GM19372 (cell line): ENCODE results near the gene ASB17.
A peak's percentile ranks its signal among the peaks of the same experiment; 100 is the strongest.
"Not testable (repeated sequence)": the region's sequence is repeated elsewhere in the genome, so short reads cannot be mapped to it uniquely, and the experiment has no call there.

ENCODE experiments used
- ATAC-seq: cut with Tn5 transposase; IDR thresholded peaks from one replicate; pipeline ENCODE4 v1.9.1; 2021; ENCODE audit warnings: mild to moderate bottlenecking, low read depth, moderate library complexity; ENCODE audit not compliant: unreplicated experiment

The ASB17 gene, protein sequence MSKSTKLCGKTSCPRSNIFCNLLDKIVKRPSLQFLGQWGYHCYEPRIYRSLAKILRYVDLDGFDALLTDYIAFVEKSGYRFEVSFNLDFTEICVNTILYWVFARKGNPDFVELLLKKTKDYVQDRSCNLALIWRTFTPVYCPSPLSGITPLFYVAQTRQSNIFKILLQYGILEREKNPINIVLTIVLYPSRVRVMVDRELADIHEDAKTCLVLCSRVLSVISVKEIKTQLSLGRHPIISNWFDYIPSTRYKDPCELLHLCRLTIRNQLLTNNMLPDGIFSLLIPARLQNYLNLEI

DNA sequence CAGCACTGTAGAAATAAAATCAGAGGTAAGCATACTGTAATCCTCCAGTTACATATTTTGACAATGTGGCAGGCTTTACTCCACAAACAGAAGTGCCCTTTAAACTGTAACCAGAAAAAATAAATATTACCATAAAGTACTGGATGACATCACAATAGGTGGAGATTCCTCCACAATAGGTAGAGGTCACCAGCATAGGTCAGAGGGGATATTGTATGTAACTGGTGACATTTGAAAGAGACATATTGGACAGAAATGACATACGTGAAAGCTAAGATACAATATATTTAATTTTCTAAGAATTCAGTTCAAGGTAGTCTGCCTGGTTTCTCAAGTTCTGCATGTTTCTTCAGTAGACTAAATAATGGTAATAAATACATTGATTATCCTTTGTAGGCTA is at the start of gene ASB17:
Gene ASB17 (minus strand): TSS at position 101 of the 400 bp plus-strand sequence. CDS start 113 bp downstream, outside the sequence.
- no peak for ATAC-seq

DNA sequence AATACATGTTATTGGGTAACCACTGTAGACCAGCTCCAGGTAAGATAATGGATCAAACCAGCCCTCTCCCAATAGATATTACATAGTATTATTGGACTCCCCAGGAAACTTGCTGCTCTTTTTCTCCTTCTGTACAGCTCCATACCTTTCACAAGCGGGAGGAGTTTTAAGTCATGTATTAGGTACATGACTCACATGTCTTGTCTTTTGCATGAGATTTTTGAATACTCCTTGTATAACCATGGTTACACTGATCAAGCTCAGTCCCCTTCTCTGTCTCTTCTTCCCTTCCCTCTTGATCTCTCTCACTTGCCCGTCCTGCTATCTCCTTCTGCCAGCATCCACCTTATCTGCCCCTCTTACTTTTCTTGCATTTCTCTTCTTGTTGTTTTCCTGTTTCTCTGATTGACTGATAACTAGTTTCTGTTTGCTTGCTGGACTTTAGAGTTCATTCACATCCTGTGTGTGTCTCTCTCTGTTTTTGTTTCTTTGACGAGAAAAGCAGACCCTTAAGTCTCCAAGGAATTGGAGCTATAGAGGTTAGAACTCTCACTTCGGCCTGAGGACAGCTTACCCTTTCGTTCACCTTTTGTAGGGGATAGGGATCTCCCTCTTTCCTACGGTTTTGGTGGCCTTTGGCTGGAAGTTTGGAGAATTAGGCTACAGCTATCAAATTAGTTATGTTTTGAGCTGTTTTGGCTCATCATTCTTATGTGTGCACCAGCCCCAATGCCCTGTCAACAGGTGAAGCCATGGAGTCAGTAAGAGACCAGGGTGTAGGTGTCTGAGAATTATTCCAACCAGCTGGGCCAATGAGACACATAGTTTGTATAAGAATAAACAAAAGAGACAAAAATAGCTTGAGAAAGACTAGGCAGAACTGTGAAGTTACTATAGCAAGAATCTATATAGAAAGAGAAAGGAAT is 49.0 kb upstream of the ASB17 start:
- ATAC-seq = peak; percentile 37

DNA sequence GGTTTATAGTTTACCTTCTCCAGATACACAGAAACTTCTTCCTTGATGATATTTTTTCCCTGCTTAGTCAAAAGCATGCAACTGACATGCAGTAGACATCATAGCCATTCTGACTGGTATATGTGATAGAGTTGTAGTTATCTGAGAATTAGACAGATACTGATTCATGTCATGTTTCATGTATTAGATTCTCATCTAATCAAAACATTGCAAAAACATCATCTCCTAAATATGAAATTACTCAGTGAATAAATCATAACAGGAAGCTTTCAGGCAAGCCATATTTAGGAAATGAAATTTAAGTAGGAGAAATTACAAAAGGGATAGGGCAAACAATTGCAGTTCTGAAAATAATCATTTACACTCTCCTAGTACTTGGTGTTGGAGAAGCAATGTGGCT is 38.4 kb upstream of the ASB17 start:
- ATAC-seq = no peak

DNA sequence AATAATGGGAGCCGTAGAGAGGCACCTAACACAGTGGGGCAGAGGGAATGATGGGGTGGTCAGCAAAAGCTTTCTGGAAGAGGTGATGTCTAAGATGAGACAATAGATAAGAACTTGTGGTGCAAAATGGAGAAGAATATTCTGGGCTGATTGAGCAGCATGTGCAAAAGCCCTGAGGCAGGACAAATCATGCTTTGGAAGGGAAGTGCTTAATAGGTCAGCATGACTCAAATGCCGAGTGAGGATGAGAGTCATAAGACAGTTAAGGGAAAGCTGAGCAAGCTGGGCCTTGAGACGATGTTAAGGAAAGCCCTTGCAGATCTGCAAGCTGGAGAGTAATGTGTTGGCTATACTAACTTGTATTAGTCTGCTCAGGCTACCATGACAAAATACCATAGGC is 37.3 kb upstream of the ASB17 start:
- ATAC-seq = no peak

DNA sequence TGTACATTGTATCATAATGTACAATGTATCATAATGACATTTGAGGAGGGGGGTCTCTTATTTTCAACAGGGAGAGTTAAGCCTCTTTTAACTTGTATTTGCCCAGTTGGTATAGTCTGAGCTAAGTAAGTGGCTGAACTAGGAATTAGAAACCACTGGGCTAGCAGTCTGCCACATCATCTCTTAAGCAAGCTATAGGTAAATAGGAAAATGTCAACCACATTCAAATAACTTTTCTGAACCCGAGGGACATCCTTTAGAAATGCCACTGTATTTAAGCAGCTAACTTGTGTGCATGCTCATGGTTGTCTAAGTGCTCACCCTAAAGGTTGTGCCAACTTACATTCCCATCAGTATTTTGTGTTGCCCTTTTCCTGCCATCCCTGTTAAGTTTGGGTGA is 35.5 kb upstream of the ASB17 start:
- no peak for ATAC-seq

DNA sequence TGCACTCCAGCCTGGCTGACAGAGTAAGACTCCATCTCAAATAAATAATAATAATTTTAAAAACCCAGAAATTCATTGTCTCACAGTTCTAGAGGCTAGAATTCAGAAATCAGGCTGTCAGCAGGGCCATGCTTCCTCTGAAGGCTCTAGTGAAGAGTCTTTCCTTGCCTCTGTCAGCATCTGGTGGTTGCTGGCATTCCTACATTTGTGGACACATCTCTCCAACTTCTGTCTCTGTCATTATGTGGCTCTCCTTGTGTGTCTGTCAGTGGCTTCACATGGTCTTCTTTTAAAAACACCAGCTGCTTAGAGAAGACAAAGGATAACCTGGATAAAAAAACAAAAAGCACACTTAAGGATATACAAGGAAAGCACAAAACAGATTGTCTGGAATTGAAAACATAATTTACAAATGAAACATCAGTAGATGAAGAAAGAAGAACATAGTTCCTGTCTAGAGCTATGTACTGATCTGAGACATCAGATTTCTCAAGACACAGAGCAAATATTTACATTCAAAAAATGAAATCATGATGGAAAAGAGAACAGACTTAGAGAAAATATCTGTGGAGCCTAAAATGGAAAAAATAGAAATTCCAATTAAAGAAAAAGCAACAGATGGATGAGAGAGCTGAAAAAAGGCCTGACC is 32.7 kb upstream of the ASB17 start:
- no peak for ATAC-seq

DNA sequence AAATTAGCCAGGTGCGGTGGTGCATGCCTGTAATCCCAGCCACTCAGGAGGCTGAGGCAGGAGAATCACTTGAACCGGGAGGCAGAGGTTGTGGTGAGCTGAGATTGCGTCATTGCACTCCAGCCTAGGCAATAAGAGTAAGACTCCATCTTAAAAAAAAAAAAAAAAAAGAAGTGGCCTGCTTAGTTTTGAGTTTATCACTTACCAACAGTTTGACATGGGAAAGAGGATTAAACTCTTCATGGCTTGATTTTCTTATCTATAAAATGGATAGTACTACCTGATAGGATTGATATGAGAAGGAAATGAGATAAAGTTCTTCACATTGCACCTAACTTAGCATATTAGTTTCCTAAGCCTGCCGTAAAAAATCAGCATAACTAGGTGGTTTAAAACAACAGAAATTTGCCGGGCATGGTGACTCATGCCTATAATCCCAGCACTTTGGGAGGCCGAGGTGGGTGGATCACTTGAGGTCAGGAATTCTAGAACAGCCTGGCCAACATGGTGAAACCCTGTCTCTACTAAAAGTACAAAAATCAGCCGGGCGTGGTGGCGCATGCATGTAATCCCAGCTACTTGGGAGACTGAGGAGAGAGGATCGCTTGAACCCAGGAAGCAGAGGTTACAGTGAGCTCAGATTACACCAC is 32.0 kb upstream of the ASB17 start:
- ATAC-seq = not testable (repeated sequence)

DNA sequence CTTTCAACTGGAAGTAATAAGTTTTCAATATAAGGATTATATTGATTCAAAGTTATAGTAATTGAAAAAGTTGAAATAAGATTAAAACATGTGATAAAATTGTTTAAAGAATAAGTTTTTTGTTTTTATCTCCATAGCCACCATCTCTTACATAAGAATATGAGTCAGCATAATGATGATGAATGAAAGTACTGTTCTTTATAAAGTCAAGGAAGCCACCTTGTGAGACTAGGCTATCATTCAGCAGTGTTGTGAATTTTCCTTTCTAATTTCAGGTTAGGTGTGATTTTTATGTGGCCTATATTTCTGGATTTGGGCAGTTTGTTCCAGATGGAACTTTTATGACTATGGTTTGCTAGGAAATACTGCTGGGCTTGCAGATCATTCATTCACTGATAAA is 22.4 kb upstream of the ASB17 start:
- no peak for ATAC-seq

DNA sequence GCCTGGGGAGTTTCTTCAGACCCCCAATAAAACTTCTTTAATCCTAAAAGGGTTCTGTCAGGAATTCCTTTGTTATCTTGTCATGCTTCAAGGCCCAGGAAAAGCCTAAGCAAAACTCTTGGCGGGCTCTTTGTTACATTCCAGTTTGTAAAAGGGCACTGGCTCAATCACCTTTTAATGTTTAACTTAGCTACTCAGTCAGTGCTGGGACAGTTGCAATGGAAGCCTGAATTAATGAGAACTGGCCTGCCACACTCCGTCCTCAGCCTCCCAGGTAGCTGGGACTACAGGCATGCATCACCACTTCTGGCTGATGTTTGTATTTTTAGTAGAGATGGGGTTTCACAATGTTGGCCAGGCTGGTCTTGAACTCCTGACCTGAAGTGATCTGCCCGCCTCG is 21.3 kb upstream of the ASB17 start:
- no peak for ATAC-seq

DNA sequence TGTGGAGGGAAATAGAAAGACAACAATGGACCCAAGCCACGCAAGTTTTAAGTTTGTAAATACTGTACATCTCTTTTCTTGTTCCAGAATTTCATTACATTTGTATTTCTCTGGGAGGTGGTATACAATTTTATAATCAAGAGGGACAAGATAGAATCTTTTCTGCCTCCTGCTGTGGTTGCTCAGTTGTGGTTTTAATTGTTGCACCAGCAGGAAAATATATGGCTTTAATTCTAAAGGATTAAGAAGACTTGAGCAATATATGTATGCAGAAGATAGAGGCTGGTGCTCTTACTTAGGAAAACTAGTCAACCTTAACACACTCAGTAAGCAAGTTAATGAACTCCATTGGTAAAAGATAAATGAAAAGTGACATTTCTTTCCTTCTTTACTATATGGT is 19.8 kb upstream of the ASB17 start:
- no peak for ATAC-seq

DNA sequence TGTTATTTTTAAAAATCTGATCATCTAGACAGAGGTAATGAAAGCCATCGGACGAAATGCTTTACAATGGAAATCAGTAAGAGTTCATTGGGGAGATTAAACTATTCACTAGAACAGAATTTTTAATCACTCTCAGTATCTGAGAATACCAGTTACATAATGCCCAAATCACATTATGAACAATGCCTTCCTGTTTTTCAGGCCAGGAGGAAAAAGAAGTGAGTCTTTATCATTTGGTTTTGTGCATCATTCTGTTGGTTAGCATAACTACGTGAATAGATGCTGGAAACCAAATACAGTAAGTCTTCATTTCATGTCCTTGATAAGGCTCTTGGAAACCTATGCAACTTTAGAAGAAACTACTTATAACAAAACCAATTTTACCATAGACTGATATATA is 18.0 kb upstream of the ASB17 start:
- no peak for ATAC-seq

DNA sequence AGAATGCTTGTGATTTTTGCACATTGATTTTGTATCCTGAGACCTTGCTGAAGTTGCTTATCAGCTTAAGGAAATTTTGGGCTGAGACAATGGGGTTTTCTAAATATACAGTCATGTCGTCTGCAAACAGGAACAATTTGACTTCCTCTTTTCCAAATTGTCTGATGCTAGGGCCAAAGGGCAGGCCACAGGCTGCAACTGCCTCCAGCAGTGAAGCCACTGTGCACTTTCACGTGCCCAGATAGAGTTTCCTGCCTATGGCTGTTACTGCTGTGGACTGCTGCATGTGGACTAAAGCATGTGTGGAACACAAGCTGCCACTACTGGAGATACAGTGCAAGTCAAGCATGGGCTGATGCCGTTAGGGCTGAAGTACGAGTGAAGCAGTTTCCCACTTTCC is 10.8 kb upstream of the ASB17 start:
- ATAC-seq = not testable (repeated sequence)

DNA sequence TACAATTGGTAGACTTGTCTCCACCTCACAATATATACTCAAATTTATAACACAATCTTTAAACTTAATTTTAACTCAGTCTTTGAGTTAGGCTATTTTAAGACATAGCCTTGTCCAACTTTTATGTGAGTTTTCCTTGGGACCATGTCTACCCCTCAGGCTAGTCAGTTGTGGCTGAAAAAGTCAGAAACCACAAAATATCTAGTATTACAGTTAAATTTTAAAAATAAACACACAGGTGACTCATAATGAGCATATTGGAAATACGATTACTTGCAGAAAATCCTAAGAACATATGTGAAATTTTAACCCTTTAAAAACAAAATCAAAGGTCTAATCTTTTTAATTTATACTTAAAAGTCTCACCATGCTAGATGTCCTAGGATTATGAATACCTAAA is 4.8 kb upstream of the ASB17 start:
- no peak for ATAC-seq

DNA sequence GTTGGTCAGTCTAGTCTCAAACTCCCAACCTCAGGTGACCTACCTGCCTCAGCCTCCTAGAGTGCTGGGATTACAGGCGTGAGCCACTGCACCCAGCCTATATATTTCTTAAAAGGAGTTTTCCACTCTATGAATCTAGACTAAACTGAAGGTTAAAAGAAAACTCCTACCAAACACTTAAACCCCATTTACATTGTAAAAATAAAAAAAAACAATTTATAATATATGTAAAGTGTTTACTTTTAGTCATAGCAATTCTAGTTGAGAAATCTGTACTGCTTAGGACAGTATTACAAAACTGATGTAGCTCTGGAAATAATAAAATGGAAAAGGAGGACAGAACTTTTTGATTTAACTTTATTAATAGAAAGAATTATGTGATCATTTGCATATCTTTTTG is 9.5 kb downstream of the ASB17 start:
- ATAC-seq = no peak

DNA sequence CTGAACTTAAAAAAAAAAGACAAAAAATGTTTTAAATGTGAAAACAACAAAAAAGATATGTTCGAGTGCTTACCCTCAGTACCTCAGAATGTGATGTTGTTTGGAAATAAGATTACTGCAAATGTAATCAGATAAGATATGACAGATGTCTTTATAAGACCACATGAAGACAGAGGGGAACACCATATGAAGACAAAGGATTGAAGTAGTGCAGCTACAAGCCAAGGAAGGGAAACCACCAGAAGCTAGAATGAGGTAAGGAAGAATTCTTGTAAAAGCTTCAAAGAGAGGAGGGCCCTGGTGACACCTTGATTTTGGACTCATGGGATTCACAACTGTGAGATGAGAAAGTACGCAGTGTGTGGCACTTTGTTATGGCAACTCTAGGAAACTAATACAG is 15.4 kb downstream of the ASB17 start:
- ATAC-seq = no peak

DNA sequence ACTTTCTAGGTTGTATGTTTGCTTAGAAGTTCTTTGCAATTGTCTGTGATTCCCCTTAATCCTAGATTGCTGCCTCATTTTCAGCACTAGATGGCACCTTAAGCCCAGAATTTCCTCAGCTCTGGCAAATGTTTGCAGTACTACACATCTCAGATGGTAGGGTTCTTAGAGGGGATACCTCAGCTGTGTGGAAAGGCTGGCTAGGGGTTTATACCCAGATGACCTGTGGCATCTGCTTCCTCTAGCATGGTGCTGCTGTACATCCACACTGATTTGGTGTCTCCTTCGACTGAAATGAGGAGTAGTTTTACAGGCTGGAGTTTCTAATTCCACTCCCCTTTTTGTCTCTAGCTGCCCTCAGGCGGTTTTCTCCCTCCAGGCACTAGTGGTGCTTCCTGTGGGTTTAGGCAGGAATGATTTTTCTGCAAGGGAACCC is 23.5 kb downstream of the ASB17 start:
- no peak for ATAC-seq

DNA sequence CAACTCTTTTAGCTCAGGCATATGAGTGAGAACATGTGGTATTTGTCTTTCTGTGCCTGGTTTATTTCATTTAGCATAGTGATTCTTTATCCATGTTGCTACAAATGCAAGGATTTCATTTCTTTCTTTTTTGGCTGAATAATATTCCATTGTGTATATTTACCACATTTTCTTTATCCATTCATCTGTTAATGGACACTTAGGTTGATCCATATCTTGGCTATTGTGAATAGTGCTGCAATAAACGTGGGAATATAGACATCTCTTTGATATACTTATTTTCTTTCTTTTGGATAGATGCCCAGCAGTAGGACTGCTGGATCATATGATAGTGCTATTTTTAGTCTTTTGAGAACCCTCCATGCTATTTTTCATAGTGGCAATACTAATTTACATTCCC is 30.8 kb downstream of the ASB17 start:
- no peak for ATAC-seq

DNA sequence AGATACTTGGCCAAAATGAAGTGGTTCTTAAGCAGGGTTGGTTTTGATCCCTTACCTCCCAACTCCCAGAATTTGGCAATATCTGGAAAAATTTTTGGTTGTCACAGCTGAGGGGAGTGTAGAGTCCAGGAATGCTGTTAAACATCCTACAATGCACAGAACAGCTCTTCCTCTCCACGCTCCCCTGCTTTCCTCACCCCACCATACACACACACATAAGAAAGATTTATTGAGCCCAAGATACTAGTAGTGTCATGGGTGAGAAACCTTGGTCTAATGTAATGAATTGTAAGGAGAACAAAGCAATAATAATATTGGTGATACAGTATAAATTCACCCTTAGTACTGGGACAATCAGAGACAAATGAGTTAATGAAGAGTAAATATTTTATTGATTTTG is 47.8 kb downstream of the ASB17 start:
- no peak for ATAC-seq

DNA sequence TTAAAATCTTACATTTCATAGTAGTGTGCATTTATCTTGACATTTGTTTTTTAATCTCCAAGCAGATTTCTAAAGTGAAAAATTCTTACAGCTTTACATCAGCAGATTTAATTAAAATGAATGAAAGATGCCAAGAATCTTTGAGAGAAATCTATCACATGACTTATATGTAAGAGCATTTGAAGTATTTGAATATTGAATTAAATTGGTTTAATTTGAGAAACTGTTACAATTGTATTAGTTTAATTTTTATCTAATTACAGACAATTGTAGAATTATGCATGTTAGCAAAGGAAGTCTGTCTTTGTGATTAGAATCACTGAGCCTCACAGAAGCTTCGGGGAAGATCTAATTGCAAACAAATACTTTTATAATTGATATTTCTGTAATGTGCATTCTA is 52.2 kb downstream of the ASB17 start:
- ATAC-seq = no peak

DNA sequence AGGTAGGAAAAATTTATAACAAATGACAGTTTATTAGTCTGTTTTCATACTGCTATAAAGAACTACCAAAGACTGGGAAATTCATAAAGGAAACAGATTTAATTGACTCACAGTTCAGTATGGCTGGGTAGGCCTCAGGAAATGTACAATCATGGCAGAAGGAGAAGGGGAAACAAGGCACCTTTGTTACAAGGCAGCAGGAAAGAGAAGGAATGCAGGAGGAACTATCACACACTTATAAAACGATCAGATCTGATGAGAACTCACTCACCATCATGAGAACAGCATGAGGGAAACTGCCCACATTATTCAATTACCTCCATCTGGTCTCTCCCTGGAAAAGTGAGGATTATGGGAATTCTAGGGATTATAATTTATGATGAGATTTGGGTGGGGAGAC is 61.3 kb downstream of the ASB17 start:
- no peak for ATAC-seq
